VCaP (cell line): ENCODE data around the gene ERAL1.

Experiments used
- H3K27ac ChIP-seq: fragments of 450-650 bp; 2 replicates; pipeline ENCODE4 v1.5.1; 2017
- CTCF ChIP-seq: fragments of 450-650 bp; conservative IDR thresholded peaks from 2 replicates; pipeline ENCODE4 v1.5.1; 2017; ENCODE audit warnings: mild to moderate bottlenecking, moderate library complexity

The ERAL1 gene

DNA sequence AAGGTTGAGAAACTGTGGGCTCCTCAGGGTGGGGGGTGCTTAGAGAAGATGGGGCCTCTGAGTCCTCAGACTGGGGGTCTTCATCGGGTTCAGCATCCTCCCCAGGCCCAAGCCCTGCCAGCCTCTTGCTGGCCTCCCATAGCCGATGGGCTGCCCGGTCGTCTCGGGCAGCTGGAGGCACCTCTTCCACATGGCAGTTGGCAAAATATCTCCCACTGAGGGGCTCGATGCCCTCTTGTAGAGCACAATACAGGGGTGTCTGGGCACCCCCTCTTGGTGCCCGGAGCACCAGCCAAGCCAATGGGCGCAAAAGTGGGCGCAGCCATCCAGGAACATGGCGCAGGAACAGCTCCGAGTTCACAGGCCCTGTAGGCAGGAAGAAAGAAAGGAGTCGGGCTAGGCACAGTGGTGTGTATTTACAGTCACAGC is 43.7 kb downstream of the ERAL1 start:
- peak overlapping the region; percentile 99 for H3K27ac ChIP-seq
- no peak for TF ChIP-seq CTCF

- no peak overlapping the region for H3K27ac ChIP-seq
- no peak for TF ChIP-seq CTCF
These were observed 44.5 kb downstream of the ERAL1 start for GRCh38 chr17:28899212-28899815.

- TF ChIP-seq CTCF = no peak
- peak overlapping the region; percentile 98 for H3K27ac ChIP-seq
These were observed 46.3 kb downstream of the ERAL1 start for GRCh38 chr17:28900986-28901726.

GRCh38 chr17:28901866-28902818 is 47.3 kb downstream of the ERAL1 start:
- peak overlapping the region; percentile 98 for H3K27ac ChIP-seq
- TF ChIP-seq CTCF = no peak

- peak within 1 kb of the TSS; percentile 98 for H3K27ac ChIP-seq
- peak; percentile 100 for TF ChIP-seq CTCF
These were observed 48.2 kb downstream of the ERAL1 start, which contains the start of gene DHRS13 for GRCh38 chr17:28902819-28903545. Gene DHRS13 (minus strand): TSS chr17:28903079. CDS start chr17:28902944, 135 bp downstream.

GRCh38 chr17:28903546-28903841 is 48.7 kb downstream of the ERAL1 start:
- peak overlapping the region; percentile 98 for H3K27ac ChIP-seq

DNA sequence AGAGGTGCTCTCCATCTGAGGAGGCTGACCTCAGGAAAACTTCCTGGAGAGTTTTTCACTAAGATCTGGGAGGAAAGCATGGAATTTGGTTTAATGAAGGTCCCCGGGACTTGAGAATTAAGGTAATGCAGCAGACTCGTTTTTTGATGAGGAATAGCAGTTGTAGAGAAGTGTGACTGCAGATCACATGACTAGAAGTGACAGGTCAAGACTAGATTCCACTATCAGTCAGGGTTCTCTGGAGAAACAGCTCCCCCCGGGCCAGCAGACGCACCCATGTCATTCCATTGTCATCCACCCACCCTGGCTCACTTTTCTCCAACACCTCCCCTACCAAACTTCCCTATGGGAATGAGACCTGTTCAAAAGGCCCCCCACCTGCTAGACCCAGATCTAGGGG is 50.0 kb downstream of the ERAL1 start:
- H3K27ac ChIP-seq = peak overlapping the region; percentile 98
- TF ChIP-seq CTCF = no peak
